SK-MEL-5 (cell line): ENCODE results near the gene PROSER2. TPM values are rescaled to one million over a fixed set of nuclear protein-coding genes. Genes with fewer than 3 reads are reported as not detected.

ENCODE experiments used
- DNase-seq: peaks from one replicate; pipeline ENCODE4 v3.0.0-alpha.2; 2016; ENCODE audit warnings: low read depth, low spot score
- in situ Hi-C: cut with HindIII; loops from 2 replicates; pipeline ENCODE4 v1.10.0; 2016; ENCODE audit warnings: low sequenced_read_pairs, high pct_unique_total_duplicates, low pct_unique_long_range_greater_than_20kb
- total RNA-seq: library from RNA; depleted of rRNA; stranded (reverse); fragments of >200 nt; shearing (Covaris generic); gene quantifications from 2 replicates; pipeline ENCODE4 v1.2.3, GENCODE V29; 2014

PROSER2 gene
- total RNA-seq, 1 experiment from 2014 or later: 4.4 TPM

GRCh38 chr10:11875494-11876281 is 52.5 kb downstream of the PROSER2 start:
- DNase-seq: peak; percentile 36
- in situ Hi-C loops: no loop called here

DNA sequence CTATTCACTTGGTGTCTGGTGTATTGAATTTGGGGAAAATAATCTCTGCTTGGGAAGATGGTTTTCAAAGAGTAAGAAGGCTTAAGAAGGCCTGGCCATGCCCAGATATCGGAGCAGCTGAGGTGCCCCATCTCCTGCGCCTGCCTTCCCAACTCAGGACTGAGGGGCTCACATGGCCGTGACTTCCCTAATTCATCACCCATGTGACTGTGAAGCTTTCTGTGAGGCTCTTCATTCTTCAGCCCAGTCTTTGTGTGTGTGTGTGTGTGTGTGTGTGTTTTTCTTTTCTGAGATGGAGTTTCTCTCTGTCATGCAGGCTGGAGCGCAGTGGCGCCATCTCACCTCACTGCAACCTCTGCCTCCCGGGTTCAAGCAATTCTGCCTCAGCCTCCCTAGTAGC is 53.2 kb downstream of the PROSER2 start:
- no peak for DNase-seq
- in situ Hi-C loops: no loop called here

DNA sequence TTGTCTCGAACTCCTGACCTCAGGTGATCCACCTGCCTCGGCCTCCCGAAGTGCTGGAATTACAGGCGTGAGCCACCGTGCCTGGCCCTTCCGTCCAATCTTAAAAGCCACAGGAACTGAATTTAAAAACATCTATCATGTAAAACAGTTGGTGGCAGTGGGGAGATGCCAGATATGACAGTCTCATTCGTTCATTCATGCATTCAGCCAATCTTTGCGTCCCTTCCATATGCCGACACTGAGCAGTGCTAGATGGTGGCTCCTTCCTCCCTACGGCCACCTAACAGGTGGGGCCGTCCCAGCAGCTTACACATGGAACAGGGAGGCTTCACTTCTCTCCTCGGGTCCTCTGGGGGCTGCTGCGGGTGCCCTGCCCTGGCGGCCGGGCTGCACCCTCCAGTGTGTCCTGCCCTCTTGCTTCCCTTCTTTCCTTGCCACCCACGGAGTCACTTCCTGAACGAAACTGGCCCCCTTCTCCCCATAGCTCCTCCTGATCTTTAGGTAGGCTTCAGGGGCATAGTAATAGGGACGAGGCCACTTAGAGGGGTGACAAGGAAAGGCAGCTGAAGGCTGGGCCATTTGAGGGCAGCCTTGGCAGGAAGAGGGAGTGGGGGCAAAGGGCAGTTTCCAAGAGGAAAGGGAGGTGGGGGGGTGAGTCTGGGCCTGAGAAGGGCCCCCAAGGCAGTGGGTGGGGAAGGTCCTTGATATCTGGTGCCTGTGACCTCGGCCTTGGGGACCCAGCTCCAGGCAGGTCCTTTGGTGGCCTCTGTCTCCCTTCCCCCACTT is 53.8 kb downstream of the PROSER2 start:
- in situ Hi-C loops: no loop called here

GRCh38 chr10:11877591-11877905 is 54.4 kb downstream of the PROSER2 start:
- in situ Hi-C loops: no loop called here
- no peak for DNase-seq

More for the DNA sequence above, 53.8 kb downstream of the PROSER2 start:
- no peak for DNase-seq

DNA sequence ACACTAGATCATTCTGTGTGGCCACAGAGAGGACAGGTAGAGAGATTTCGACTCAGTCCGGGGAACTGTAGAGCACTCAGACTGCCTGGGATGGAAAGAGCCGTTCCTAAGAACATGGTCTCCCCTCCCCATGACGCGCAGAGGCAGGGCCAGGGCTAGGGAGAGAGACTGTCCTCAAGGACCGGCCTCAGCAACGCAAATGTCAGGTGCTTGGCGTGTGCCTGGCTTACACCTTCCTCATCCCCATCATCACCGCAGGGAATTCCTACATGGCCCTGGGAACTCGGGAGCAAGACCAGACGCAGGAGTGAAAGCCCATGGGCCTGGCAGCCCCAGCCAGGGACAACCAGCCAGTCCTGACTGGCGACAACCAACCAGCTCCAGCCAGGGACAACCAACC is 55.6 kb downstream of the PROSER2 start:
- in situ Hi-C loops: no loop called here
- DNase-seq: no peak

GRCh38 chr10:11879387-11880094 is 56.4 kb downstream of the PROSER2 start:
- DNase-seq: no peak
- in situ Hi-C loops: no loop called here

GRCh38 chr10:11880151-11881029 is 57.2 kb downstream of the PROSER2 start:
- in situ Hi-C loops: no loop called here
- no peak for DNase-seq

GRCh38 chr10:11881030-11881476 is 57.9 kb downstream of the PROSER2 start:
- in situ Hi-C loops: no loop called here
- no peak for DNase-seq

- no peak for DNase-seq
- in situ Hi-C loops: no loop called here
Measured at GRCh38 chr10:11881477-11882417, 58.6 kb downstream of the PROSER2 start.

DNA sequence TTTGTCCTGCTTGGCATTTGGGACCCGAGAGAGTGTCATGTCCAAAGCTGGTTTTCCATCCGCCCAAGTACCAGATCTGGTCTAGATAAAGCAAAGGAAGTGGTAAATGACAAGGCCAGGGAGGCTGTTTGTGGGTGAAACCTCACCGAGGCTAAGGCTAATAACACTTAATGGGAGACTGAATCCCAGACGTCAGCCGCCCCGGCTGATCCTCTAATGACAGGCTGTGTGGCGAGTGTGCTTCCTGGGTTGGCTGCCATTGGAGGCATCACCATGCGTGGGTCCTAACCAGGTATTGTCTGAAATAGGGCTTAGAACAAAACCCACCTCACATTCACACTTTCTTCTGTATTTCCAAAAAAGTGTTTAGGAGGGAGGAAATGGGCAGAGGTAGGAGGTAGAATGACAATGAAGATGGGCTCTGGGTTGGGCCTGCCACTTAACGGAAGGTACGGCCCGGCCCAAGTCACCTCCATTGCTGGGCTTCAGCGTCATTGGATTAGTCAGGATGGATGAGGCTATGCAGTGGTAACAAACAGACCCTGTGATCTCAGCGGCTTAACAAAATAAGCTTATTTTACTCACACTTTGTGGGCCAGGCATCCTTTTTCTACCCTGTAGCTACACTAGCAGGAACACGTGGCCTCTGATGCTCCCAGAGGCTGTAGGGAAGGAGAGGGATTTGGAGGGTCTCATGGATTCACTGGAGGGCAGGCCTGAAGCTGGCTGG is 59.7 kb downstream of the PROSER2 start:
- no peak for DNase-seq
- in situ Hi-C loops: no loop called here

- DNase-seq: no peak
- in situ Hi-C loops: no loop called here
Measured at GRCh38 chr10:11884706-11885423, 61.7 kb downstream of the PROSER2 start.

- in situ Hi-C loops: no loop called here
Measured at GRCh38 chr10:11885437-11886137, 62.4 kb downstream of the PROSER2 start.

GRCh38 chr10:11886138-11886474 is 63.0 kb downstream of the PROSER2 start:
- DNase-seq: no peak
- in situ Hi-C loops: no loop called here

More at GRCh38 chr10:11885437-11886137, 62.4 kb downstream of the PROSER2 start:
- DNase-seq: no peak

- in situ Hi-C loops: no loop called here
- no peak for DNase-seq
Measured at GRCh38 chr10:11886851-11887250, 63.7 kb downstream of the PROSER2 start.
